Esophagus squamous epithelium (tissue), 5 donors: ENCODE measurements around the gene P4HB. TPM values are rescaled to one million over a fixed set of nuclear protein-coding genes. Genes with fewer than 3 reads are reported as not detected.

Experiments used
- DNase-seq: peaks from one replicate; lab custom pipeline; 2025; lab: John Stamatoyannopoulos, UW
- H3K27ac ChIP-seq, 4 donors: fragments of 200-600 bp; sonication (generic); one replicate each; pipeline ENCODE4 v1.5.1; 2016 to 2019; ENCODE audit warnings: mild to moderate bottlenecking in 1 of 4
- H3K27me3 ChIP-seq, 4 donors: fragments of 200-600 bp; sonication (generic); 1 replicate in 3 of 4; 2 replicates in 1 of 4; pipeline versions ENCODE4 v1.5.1 to v1.6.0; 2017 to 2021; ENCODE audit warnings: antibody characterized with exemption in 1 of 4
- H3K36me3 ChIP-seq, 3 donors: fragments of 200-600 bp; sonication (generic); one replicate each; pipeline ENCODE4 v1.5.1; 2016 to 2019
- H3K4me1 ChIP-seq, 3 donors: fragments of 200-600 bp; sonication (generic); one replicate each; pipeline ENCODE4 v1.5.1; 2017 to 2019
- H3K4me3 ChIP-seq, 4 donors: fragments of 200-600 bp; sonication (generic); 1 replicate in 3 of 4; 2 replicates in 1 of 4; pipeline ENCODE4 v1.5.1; 2016 to 2019; ENCODE audit warnings: mild to moderate bottlenecking in 2 of 4, moderate library complexity in 1 of 4
- H3K9me3 ChIP-seq, 3 donors: fragments of 200-600 bp; sonication (generic); one replicate each; pipeline ENCODE4 v1.5.1; 2016 to 2019
- POLR2A ChIP-seq, 4 donors: fragments of 450-650 bp; IDR thresholded peaks; one replicate each; pipeline ENCODE4 v1.6.1; 2017; ENCODE audit warnings: antibody characterized with exemption in 4 of 4, mild to moderate bottlenecking in 4 of 4, moderate library complexity in 3 of 4
- WGBS, 2 donors: methylation state at CpG; one replicate each; pipeline ENCODE4 v1.1.5; 2018; 5-methylcytosine and 5-hydroxymethylcytosine counted together
- intact Hi-C: fragments of 100-400 bp; cut with DNase I; formaldehyde crosslinking; loops from one replicate; pipeline ENCODE4 v1.15.0; 2022
- total RNA-seq, 4 donors: library from RNA; depleted of rRNA; stranded (reverse); fragments of >200 nt; gene quantifications; one replicate each; pipeline ENCODE4 v1.1.0, GENCODE V29; 2016
- TF ChIP-seq, protein P1 (sequence below), 6 experiments: fragments of 450-650 bp in 4 of 6; fragments of 200-600 bp in 2 of 6; sonication (generic) in 2 of 6; IDR thresholded peaks; one replicate each; pipeline ENCODE4 v1.5.1; 2016 to 2019; ENCODE audit warnings: antibody characterized with exemption in 6 of 6, mild to moderate bottlenecking in 4 of 6, moderate library complexity in 4 of 6
- donor health status: DM: yes; HTN: yes; CAD: no.

P4HB gene
- total RNA-seq, 4 donors from 2014 or later, result 459 to 2,191 (median 1,569) TPM

DNA sequence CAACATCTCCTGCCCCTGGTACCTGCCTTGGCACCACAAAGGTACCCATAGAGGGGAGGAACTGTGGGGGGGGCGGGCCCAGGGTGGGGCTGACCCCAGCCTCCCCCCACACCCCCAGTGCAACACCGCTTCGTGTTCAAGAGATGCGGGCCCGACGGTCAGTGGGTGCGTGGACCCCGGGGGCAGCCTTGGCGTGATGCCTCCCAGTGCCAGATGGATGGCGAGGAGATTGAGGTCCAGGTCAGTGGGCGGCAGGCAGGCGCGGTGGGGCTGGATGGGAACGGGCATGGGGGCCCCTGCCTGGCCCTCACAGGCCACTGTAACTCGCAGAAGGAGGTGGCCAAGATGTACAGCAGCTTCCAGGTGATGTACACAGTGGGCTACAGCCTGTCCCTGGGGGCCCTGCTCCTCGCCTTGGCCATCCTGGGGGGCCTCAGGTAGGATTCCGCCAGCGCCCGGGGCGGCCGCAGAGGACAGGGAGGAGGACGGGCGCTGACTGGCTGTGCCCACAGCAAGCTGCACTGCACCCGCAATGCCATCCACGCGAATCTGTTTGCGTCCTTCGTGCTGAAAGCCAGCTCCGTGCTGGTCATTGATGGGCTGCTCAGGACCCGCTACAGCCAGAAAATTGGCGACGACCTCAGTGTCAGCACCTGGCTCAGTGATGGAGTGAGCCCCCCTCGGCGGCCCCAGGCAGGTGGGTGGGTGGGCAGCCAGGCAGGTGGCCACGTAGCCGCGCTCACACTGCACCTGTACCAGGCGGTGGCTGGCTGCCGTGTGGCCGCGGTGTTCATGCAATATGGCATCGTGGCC lies 49.2 kb downstream of the P4HB start:
- Histone ChIP-seq H3K27me3 (peaks cover 0 to 93% (median under 1%) of the 10 kb centered on the region in 4 donors), H3K36me3 (no peaks in the 10 kb centered on the region), H3K4me1 (peaks cover 0 to 11% (median 0%) of the 10 kb centered on the region in 3 donors), H3K4me3 (no peak overlapping the region), H3K9me3 (no peaks in the 10 kb centered on the region), H3K27ac (no peak overlapping the region)
- TF ChIP-seq, protein P1, sequence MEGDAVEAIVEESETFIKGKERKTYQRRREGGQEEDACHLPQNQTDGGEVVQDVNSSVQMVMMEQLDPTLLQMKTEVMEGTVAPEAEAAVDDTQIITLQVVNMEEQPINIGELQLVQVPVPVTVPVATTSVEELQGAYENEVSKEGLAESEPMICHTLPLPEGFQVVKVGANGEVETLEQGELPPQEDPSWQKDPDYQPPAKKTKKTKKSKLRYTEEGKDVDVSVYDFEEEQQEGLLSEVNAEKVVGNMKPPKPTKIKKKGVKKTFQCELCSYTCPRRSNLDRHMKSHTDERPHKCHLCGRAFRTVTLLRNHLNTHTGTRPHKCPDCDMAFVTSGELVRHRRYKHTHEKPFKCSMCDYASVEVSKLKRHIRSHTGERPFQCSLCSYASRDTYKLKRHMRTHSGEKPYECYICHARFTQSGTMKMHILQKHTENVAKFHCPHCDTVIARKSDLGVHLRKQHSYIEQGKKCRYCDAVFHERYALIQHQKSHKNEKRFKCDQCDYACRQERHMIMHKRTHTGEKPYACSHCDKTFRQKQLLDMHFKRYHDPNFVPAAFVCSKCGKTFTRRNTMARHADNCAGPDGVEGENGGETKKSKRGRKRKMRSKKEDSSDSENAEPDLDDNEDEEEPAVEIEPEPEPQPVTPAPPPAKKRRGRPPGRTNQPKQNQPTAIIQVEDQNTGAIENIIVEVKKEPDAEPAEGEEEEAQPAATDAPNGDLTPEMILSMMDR (IDR thresholded peaks at IDR 0.05), result no peak
- TF ChIP-seq POLR2A (IDR thresholded peaks at IDR 0.05), result no peak
- no peak for DNase-seq
- intact Hi-C loops, result no loop called here
- 48 to 71% methylated on average over 5 to 8 of the region's 42 CpGs for WGBS, 2 donors

DNA sequence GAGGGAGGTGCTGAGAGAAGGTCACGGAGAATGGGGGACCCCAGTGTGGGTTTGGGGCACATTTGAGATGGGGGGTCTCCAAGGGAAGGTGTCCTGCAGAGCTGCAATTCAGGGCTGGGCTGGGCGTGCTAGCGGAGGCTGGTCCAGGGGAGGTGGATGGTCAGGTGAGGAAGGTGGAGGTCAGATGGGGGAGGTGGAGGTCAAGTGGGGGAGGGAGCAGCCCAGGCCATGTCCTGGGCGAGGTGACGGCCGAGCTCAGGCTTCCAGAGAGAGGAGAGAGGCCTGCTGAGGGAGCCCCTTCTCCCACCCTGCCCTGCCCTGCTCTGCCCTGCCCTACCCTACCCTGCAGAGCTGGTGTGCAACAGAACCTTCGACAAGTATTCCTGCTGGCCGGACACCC lies 49.9 kb downstream of the P4HB start:
- WGBS, 2 donors, result 67 to 83% methylated on average over 6 of the region's 8 CpGs
- intact Hi-C loops, result no loop called here

DNA sequence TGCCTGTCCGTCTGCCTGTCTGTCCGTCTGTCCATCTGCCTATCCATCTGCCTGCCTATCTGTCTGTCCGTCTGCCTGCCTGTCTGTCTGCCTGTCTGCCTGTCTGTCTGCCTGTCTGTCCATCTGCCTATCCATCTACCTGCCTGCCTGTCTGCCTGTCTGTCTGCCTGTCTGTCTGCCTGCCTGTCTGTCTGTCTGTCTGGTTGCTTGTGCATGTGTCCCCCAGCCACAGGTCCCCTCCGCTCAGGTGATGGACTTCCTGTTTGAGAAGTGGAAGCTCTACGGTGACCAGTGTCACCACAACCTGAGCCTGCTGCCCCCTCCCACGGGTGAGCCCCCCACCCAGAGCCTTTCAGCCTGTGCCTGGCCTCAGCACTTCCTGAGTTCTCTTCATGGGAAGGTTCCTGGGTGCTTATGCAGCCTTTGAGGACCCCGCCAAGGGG lies 50.8 kb downstream of the P4HB start:
- Histone ChIP-seq H3K9me3 (no peaks in the 10 kb centered on the region), H3K36me3 (no peaks in the 10 kb centered on the region), H3K4me1 (peaks cover 5 to 8% (median 6%) of the 10 kb centered on the region in 3 donors), H3K27ac (no peak overlapping the region), H3K4me3 (no peak overlapping the region), H3K27me3 (peaks cover 6 to 98% (median 10%) of the 10 kb centered on the region in 4 donors)
- intact Hi-C loops, result no loop called here
- no peak for DNase-seq
- 63 to 68% methylated on average over 5 to 6 of the region's 7 CpGs for WGBS, 2 donors
- TF ChIP-seq, protein P1 (IDR thresholded peaks at IDR 0.05), result no peak
- no peak for TF ChIP-seq POLR2A (IDR thresholded peaks at IDR 0.05)

More for the DNA sequence above, 49.9 kb downstream of the P4HB start:
- no peaks in the 10 kb centered on the region for H3K36me3 ChIP-seq
- DNase-seq, result no peak
- no peak overlapping the region for H3K27ac ChIP-seq
- peaks cover 0 to 6% (median 0%) of the 10 kb centered on the region in 3 donors for H3K4me1 ChIP-seq
- no peak overlapping the region for H3K4me3 ChIP-seq
- no peak for TF ChIP-seq POLR2A (IDR thresholded peaks at IDR 0.05)
- no peaks in the 10 kb centered on the region for H3K9me3 ChIP-seq
- H3K27me3 ChIP-seq, result peaks cover 0 to 97% (median 3%) of the 10 kb centered on the region in 4 donors

DNA sequence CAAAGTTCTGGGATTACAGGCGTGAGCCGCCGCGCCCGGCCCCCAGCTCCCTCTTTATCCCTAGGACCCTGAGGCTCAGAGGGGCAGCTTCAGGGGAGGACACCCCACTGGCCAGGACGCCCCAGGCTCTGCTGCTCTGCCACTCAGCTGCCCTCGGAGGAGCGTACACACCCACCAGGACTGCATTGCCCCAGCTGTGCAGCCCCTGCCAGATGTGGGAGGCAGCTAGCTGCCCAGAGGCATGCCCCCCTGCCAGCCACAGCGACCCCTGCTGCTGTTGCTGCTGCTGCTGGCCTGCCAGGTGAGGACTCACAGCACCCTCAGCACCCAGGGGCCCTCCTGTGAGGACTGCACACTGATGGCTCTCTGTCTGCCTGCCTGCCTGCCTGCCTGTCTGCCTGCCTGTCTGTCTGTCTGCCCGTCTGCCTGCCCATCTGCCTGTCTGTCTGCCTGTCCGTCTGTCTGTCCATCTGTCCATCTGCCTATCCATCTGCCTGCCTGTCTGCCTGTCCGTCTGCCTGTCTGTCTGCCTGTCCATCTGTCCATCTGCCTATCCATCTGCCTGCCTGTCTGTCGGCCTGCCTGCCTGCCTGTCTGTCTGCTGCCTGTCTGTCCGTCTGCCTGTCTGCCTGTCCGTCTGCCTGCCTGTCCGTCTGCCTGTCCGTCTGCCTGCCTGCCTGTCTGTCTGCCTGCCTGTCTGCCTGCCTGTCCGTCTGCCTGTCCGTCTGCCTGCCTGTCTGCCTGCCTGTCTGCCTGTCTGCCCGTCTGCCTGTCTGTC lies 51.4 kb downstream of the P4HB start:
- no peak for DNase-seq
- intact Hi-C loops, result no loop called here
- peaks cover 6 to 100% (median 15%) of the 10 kb centered on the region in 4 donors for H3K27me3 ChIP-seq
- WGBS, 2 donors, result 57 to 60% methylated on average over 11 to 12 of the region's 20 CpGs
- no peak overlapping the region for H3K27ac ChIP-seq
- H3K9me3 ChIP-seq, result no peaks in the 10 kb centered on the region
- H3K4me1 ChIP-seq, result peaks cover 6 to 14% (median 12%) of the 10 kb centered on the region in 3 donors
- H3K36me3 ChIP-seq, result no peaks in the 10 kb centered on the region
- H3K4me3 ChIP-seq, result no peak overlapping the region
- TF ChIP-seq POLR2A (IDR thresholded peaks at IDR 0.05), result no peak
- TF ChIP-seq, protein P1 (IDR thresholded peaks at IDR 0.05), result no peak

DNA sequence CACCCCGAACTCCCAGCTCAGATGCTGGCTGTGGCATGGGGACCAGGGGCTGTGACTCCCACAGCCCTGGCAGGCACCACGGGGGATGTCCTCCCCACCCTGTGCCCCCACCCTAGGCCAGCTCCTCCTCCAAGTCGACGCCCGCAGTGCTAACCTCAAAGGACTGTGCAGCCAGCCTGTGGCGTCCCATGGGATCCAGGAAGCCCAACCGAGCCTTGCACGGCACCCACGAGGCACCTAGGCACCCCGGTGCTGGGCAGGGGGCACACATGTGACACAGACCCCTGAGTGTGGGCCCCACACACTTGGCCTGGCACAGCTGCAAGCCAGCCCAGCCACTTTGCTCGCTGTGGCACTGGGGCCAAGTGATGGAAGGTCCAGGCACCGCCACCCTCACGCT lies 52.5 kb downstream of the P4HB start:
- H3K27ac ChIP-seq, result no peak overlapping the region
- no peak overlapping the region for H3K4me3 ChIP-seq
- peaks cover 6 to 22% (median 19%) of the 10 kb centered on the region in 3 donors for H3K4me1 ChIP-seq
- no peaks in the 10 kb centered on the region for H3K9me3 ChIP-seq
- H3K36me3 ChIP-seq, result no peaks in the 10 kb centered on the region
- no peak for DNase-seq
- no peak for TF ChIP-seq POLR2A (IDR thresholded peaks at IDR 0.05)
- TF ChIP-seq, protein P1 (IDR thresholded peaks at IDR 0.05), result no peak
- no CpG with 5 or more reads among the region's 13 CpGs for WGBS, 2 donors
- H3K27me3 ChIP-seq, result peaks cover 14 to 100% (median 24%) of the 10 kb centered on the region in 4 donors
- intact Hi-C loops, result no loop called here
